ENCODE measurements around the gene NELFE. TPM values are rescaled to one million over a fixed set of nuclear protein-coding genes. Genes with fewer than 3 reads are reported as not detected.
"Not testable (repeated sequence)": the region's sequence is repeated elsewhere in the genome, so short reads cannot be mapped to it uniquely, and the experiment has no call there.

NELFE gene
- 129 and 135 TPM in 2 replicates for total RNA-seq (ENCODE audit: low replicate concordance)

- H3K4me2 ChIP-seq, result peak within 1 kb of the TSS; percentile 97
- no peaks in the 10 kb centered on the region for H3K9me3 ChIP-seq (ENCODE audit: low read depth)
- peak within 1 kb of the TSS; percentile 97 for H3K27ac Mint-ChIP-seq
- peak within 1 kb of the TSS; percentile 90 for H2AFZ ChIP-seq (replicated peaks)
- H3K27me3 Mint-ChIP-seq (ENCODE audit: insufficient read depth, low read depth), result peaks cover 2% of the 10 kb centered on the region
- peaks cover 27% of the 10 kb centered on the region for H3K36me3 Mint-ChIP-seq
- TF ChIP-seq CTCF (IDR thresholded peaks at IDR 0.05) (no peak), EZH2 (IDR thresholded peaks at IDR 0.05) (no peak), EZH2phosphoT487 (IDR thresholded peaks at IDR 0.05) (no peak)
- H4K20me1 ChIP-seq (ENCODE audit: low read depth), result no peaks in the 10 kb centered on the region
- DNase-seq (ENCODE audit: low spot score), result peak; percentile 99
- H3K4me3 Mint-ChIP-seq, result peak within 1 kb of the TSS; percentile 98
- H3K4me3 ChIP-seq, result peak within 1 kb of the TSS; percentile 95
- H3K9me3 Mint-ChIP-seq, result no peaks in the 10 kb centered on the region
- peaks cover 38% of the 10 kb centered on the region for H3K79me2 ChIP-seq (ENCODE audit: low read depth)
- no peaks in the 10 kb centered on the region for H3K27me3 ChIP-seq
- H3K27ac ChIP-seq, result no peak within 1 kb of the TSS
- peaks cover 5% of the 10 kb centered on the region for H3K36me3 ChIP-seq
- no peaks in the 10 kb centered on the region for H3F3A ChIP-seq (ENCODE audit: low read depth)
- H3K4me1 Mint-ChIP-seq, result peaks cover 25% of the 10 kb centered on the region
- peaks cover 11% of the 10 kb centered on the region for H3K4me1 ChIP-seq
- peak within 1 kb of the TSS; percentile 96 for H3K9ac ChIP-seq
These were observed at the start of gene NELFE, which contains the start of gene SKIC2 for GRCh38 chr6:31958741-31959739. Gene NELFE (minus strand): TSS chr6:31958971. CDS start chr6:31958446, 525 bp downstream. Gene SKIC2 (plus strand): TSS chr6:31959175. CDS start chr6:31959193, 18 bp downstream.

- H3K27me3 Mint-ChIP-seq (ENCODE audit: insufficient read depth, low read depth); H3K36me3 ChIP-seq; H3K4me1 ChIP-seq; H3K9me3 Mint-ChIP-seq; H4K20me1 ChIP-seq (ENCODE audit: low read depth); H3F3A ChIP-seq (ENCODE audit: low read depth); DNase-seq (ENCODE audit: low spot score); H3K9ac ChIP-seq; H3K4me3 Mint-ChIP-seq; H3K4me2 ChIP-seq; H3K27me3 ChIP-seq; H3K36me3 Mint-ChIP-seq; H3K4me1 Mint-ChIP-seq; H2AFZ ChIP-seq (replicated peaks); H3K27ac Mint-ChIP-seq; H3K4me3 ChIP-seq; H3K9me3 ChIP-seq (ENCODE audit: low read depth); H3K79me2 ChIP-seq (ENCODE audit: low read depth); H3K27ac ChIP-seq: not testable (repeated sequence)
These were observed 49.3 kb upstream of the NELFE start for GRCh38 chr6:32008037-32008436.

- not testable (repeated sequence) for H3K9ac ChIP-seq; H4K20me1 ChIP-seq (ENCODE audit: low read depth); H3K36me3 Mint-ChIP-seq; H3K27me3 Mint-ChIP-seq (ENCODE audit: insufficient read depth, low read depth); H3K9me3 Mint-ChIP-seq; H3K9me3 ChIP-seq (ENCODE audit: low read depth); H3K4me2 ChIP-seq; H2AFZ ChIP-seq (replicated peaks); H3K4me3 Mint-ChIP-seq; H3K4me1 Mint-ChIP-seq; H3F3A ChIP-seq (ENCODE audit: low read depth); H3K4me1 ChIP-seq; H3K36me3 ChIP-seq; H3K27ac Mint-ChIP-seq; H3K27ac ChIP-seq; H3K4me3 ChIP-seq; H3K27me3 ChIP-seq; H3K79me2 ChIP-seq (ENCODE audit: low read depth)
- DNase-seq (ENCODE audit: low spot score), result peak; percentile 3
These were observed 48.3 kb upstream of the NELFE start for GRCh38 chr6:32007086-32007485.

GRCh38 chr6:32005991-32006529, 47.3 kb upstream of the NELFE start:
- H3K4me1 ChIP-seq; H3K27ac Mint-ChIP-seq; H4K20me1 ChIP-seq (ENCODE audit: low read depth); H3K27me3 ChIP-seq; H3K4me3 ChIP-seq; H3K79me2 ChIP-seq (ENCODE audit: low read depth); H3K9ac ChIP-seq; H3K36me3 ChIP-seq; H3K27me3 Mint-ChIP-seq (ENCODE audit: insufficient read depth, low read depth); H3K9me3 ChIP-seq (ENCODE audit: low read depth); H2AFZ ChIP-seq (replicated peaks); H3F3A ChIP-seq (ENCODE audit: low read depth); H3K4me2 ChIP-seq; H3K4me1 Mint-ChIP-seq; H3K36me3 Mint-ChIP-seq; H3K4me3 Mint-ChIP-seq; H3K27ac ChIP-seq; H3K9me3 Mint-ChIP-seq: not testable (repeated sequence)
- peak; percentile 0 for DNase-seq (ENCODE audit: low spot score)

GRCh38 chr6:32005538-32005880, 46.7 kb upstream of the NELFE start:
- H3F3A ChIP-seq (ENCODE audit: low read depth); H3K4me1 ChIP-seq; H3K4me3 Mint-ChIP-seq; H3K27ac ChIP-seq; H2AFZ ChIP-seq (replicated peaks); H3K9me3 Mint-ChIP-seq; H3K79me2 ChIP-seq (ENCODE audit: low read depth); H3K4me1 Mint-ChIP-seq; H3K36me3 Mint-ChIP-seq; H3K27me3 Mint-ChIP-seq (ENCODE audit: insufficient read depth, low read depth); H3K4me2 ChIP-seq; H3K27ac Mint-ChIP-seq; H3K36me3 ChIP-seq; H3K4me3 ChIP-seq; H4K20me1 ChIP-seq (ENCODE audit: low read depth); H3K9me3 ChIP-seq (ENCODE audit: low read depth); H3K9ac ChIP-seq; H3K27me3 ChIP-seq: not testable (repeated sequence)
- peak; percentile 1 for DNase-seq (ENCODE audit: low spot score)

- H3K4me3 Mint-ChIP-seq; H2AFZ ChIP-seq (replicated peaks); H3K36me3 Mint-ChIP-seq; H3K27ac Mint-ChIP-seq; H3K27me3 ChIP-seq; H3K4me3 ChIP-seq; H3K9ac ChIP-seq; H3K4me2 ChIP-seq; H3K27ac ChIP-seq; H3K9me3 Mint-ChIP-seq; H3K9me3 ChIP-seq (ENCODE audit: low read depth); H3K36me3 ChIP-seq; H3K4me1 Mint-ChIP-seq; H3K79me2 ChIP-seq (ENCODE audit: low read depth); H4K20me1 ChIP-seq (ENCODE audit: low read depth); H3K4me1 ChIP-seq; H3K27me3 Mint-ChIP-seq (ENCODE audit: insufficient read depth, low read depth); DNase-seq (ENCODE audit: low spot score); H3F3A ChIP-seq (ENCODE audit: low read depth): not testable (repeated sequence)
These were observed 46.2 kb upstream of the NELFE start for GRCh38 chr6:32004864-32005537.

- H3K9me3 Mint-ChIP-seq; H3K4me3 Mint-ChIP-seq; DNase-seq (ENCODE audit: low spot score); H3K4me1 ChIP-seq; H3K27me3 Mint-ChIP-seq (ENCODE audit: insufficient read depth, low read depth); H3K36me3 Mint-ChIP-seq; H3K27me3 ChIP-seq; H3K27ac ChIP-seq; H3K4me2 ChIP-seq; H3K9ac ChIP-seq; H3K27ac Mint-ChIP-seq; H3K4me1 Mint-ChIP-seq; H3K4me3 ChIP-seq; H3K36me3 ChIP-seq; H3K79me2 ChIP-seq (ENCODE audit: low read depth); H4K20me1 ChIP-seq (ENCODE audit: low read depth); H3F3A ChIP-seq (ENCODE audit: low read depth); H2AFZ ChIP-seq (replicated peaks); H3K9me3 ChIP-seq (ENCODE audit: low read depth): not testable (repeated sequence)
These were observed 45.6 kb upstream of the NELFE start for GRCh38 chr6:32004393-32004792.

Measured in neural progenitor cell (in vitro differentiated cells).